Adrenal gland (tissue), 5 donors: ENCODE data around the gene LDB3.
"Not testable (repeated sequence)": the region's sequence is repeated elsewhere in the genome, so short reads cannot be mapped to it uniquely, and the experiment has no call there.

Experiments used
- POLR2A ChIP-seq, 2 donors: fragments of 450-650 bp; IDR thresholded peaks; one replicate each; pipeline ENCODE4 v1.6.1; 2017; ENCODE audit warnings: antibody characterized with exemption in 2 of 2, mild to moderate bottlenecking in 2 of 2, moderate library complexity in 1 of 2
- TF ChIP-seq, protein P1 (sequence below), 6 experiments: fragments of 450-650 bp in 4 of 6; fragments of 200-600 bp in 2 of 6; sonication (generic) in 1 of 6; IDR thresholded peaks; 1 replicate in 5 of 6; 2 replicates in 1 of 6; pipeline versions ENCODE4 v1.5.1 to v1.8.0; 2016 to 2021; ENCODE audit warnings: antibody characterized with exemption in 6 of 6, mild to moderate bottlenecking in 2 of 6, moderate library complexity in 1 of 6
- donor health status: DM: no; HTN: no; CAD: no.

DNA sequence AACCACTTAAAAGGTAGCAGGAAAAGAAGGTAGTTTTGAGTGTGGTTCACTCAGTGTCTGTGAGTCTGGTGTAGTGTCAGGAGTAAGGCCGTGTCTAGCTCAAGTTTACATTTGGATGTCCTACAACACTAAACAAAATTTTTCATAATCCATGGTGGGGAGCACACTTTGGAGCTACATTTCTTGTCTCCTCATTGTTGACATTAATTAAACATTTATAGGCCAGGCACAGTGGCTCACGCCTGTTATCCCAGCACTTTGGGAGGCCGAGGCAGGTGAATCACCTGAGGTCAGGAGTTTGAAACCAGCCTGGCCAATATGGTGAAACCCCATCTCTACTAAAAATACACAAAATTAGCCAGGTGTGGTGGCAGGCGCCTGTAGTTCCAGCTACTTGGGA is 67.0 kb downstream of the LDB3 start:
- TF ChIP-seq, protein P1, sequence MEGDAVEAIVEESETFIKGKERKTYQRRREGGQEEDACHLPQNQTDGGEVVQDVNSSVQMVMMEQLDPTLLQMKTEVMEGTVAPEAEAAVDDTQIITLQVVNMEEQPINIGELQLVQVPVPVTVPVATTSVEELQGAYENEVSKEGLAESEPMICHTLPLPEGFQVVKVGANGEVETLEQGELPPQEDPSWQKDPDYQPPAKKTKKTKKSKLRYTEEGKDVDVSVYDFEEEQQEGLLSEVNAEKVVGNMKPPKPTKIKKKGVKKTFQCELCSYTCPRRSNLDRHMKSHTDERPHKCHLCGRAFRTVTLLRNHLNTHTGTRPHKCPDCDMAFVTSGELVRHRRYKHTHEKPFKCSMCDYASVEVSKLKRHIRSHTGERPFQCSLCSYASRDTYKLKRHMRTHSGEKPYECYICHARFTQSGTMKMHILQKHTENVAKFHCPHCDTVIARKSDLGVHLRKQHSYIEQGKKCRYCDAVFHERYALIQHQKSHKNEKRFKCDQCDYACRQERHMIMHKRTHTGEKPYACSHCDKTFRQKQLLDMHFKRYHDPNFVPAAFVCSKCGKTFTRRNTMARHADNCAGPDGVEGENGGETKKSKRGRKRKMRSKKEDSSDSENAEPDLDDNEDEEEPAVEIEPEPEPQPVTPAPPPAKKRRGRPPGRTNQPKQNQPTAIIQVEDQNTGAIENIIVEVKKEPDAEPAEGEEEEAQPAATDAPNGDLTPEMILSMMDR (IDR thresholded peaks at IDR 0.05): not testable (repeated sequence)
- not testable (repeated sequence) for TF ChIP-seq POLR2A (IDR thresholded peaks at IDR 0.05)
